Peyer's patch (tissue), 4 donors: Measurements from ENCODE around the gene MOCS1.

Source experiments
- CTCF ChIP-seq, 6 experiments: fragments of 450-650 bp in 4 of 6; fragments of 200-600 bp in 2 of 6; sonication (generic) in 1 of 6; IDR thresholded peaks; one replicate each; pipeline ENCODE4 v1.5.1; 2017 to 2019; ENCODE audit warnings: antibody characterized with exemption in 6 of 6, mild to moderate bottlenecking in 3 of 6, moderate library complexity in 1 of 6
- POLR2A ChIP-seq, 2 donors: fragments of 450-650 bp; IDR thresholded peaks; one replicate each; pipeline ENCODE4 v1.5.1; 2017; ENCODE audit warnings: antibody characterized with exemption in 2 of 2, mild to moderate bottlenecking in 2 of 2, moderate library complexity in 2 of 2

- TF ChIP-seq POLR2A (IDR thresholded peaks at IDR 0.05) = no peak
- TF ChIP-seq CTCF (IDR thresholded peaks at IDR 0.05) = no peak
Observed at GRCh38 chr6:39901670-39902069, 32.6 kb downstream of the MOCS1 start.
